ENCODE measurements around the gene RFX4.
"Not testable (repeated sequence)": the region's sequence is repeated elsewhere in the genome, so short reads cannot be mapped to it uniquely, and the experiment has no call there.

The RFX4 gene

DNA sequence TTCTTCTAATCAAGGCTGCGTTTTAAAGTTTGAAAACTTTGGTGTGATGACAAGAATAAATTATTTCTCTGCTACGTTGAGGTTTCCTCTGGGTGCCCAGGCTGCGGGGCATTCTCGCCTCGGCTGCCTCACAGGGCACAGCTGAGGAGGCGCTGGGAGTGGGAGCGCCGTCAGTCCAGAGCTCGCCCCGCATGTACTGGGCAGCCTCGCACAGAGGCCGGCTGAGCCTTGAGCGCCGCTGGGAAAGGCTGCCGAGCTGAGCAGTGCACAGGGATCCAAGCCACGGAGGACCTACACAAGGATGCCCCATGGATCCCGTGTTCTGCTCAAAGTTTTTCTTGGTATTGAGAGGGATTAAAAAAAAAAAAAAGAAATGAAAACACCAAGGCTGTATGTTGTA is 11.6 kb downstream of the RFX4 start:
- Histone ChIP-seq H3K27me3 (ENCODE audit: insufficient read depth, low read length) (peaks cover 92% of the 10 kb centered on the region), H3K36me3 (ENCODE audit: insufficient read depth, low read length) (no peaks in the 10 kb centered on the region), H3K79me2 (ENCODE audit: control insufficient read depth, insufficient read depth, low read length, unreplicated experiment) (no peaks in the 10 kb centered on the region), H2AFZ (ENCODE audit: low read length, unreplicated experiment) (no peak overlapping the region), H3K27ac (ENCODE audit: low read depth, low read length) (no peak overlapping the region), H3K4me1 (ENCODE audit: control insufficient read depth, insufficient read depth, low read length, unreplicated experiment) (no peaks in the 10 kb centered on the region), H3K4me3 (ENCODE audit: low read depth, low read length) (no peak overlapping the region)

DNA sequence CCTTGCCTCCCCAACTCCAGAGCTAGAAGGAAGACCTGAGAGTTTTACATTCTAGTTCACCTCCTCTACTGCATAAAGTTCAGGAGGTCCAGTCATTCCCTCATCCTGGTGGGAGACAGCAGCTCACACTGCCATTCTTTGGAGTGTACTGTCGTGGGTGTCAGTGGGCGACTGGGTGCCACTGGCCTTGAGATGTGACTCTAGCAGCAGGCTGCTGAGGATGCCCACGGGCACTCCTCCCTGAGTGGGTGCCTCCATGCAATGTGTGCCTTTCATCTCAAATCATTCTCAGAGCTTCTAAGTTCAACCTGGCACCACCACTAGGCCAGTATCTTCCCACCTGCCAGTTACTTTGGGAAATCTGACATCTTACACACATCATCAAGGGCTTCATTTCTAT is 12.5 kb downstream of the RFX4 start:
- no peaks in the 10 kb centered on the region for H3K4me1 ChIP-seq (ENCODE audit: control insufficient read depth, insufficient read depth, low read length, unreplicated experiment)
- H3K36me3 ChIP-seq (ENCODE audit: insufficient read depth, low read length) = no peaks in the 10 kb centered on the region
- no peaks in the 10 kb centered on the region for H3K79me2 ChIP-seq (ENCODE audit: control insufficient read depth, insufficient read depth, low read length, unreplicated experiment)
- H2AFZ ChIP-seq (ENCODE audit: low read length, unreplicated experiment) = no peak overlapping the region
- H3K27me3 ChIP-seq (ENCODE audit: insufficient read depth, low read length) = peaks cover 92% of the 10 kb centered on the region
- H3K4me3 ChIP-seq (ENCODE audit: low read depth, low read length) = no peak overlapping the region
- no peak overlapping the region for H3K27ac ChIP-seq (ENCODE audit: low read depth, low read length)

DNA sequence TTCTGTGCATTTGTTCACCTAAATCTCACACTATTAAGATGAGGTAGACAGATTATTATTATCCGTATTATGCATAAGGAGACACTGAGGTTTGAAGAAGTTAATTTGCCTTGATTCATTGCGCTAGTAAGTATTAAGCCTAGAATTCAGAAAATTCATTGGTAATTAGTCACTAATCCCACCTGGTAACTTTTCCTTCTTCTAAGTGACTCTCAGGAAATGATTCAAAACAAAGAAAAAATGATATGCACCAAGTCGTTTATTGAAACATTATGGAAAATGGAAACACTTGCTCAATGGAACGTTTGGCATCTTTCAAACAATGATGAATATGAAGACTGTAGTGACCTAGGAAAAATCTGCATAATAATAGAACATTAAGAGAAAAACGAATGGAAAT is 15.2 kb downstream of the RFX4 start:
- no peaks in the 10 kb centered on the region for H3K36me3 ChIP-seq (ENCODE audit: insufficient read depth, low read length)
- no peaks in the 10 kb centered on the region for H3K4me1 ChIP-seq (ENCODE audit: control insufficient read depth, insufficient read depth, low read length, unreplicated experiment)
- H3K79me2 ChIP-seq (ENCODE audit: control insufficient read depth, insufficient read depth, low read length, unreplicated experiment) = no peaks in the 10 kb centered on the region
- no peak overlapping the region for H3K4me3 ChIP-seq (ENCODE audit: low read depth, low read length)
- H3K27ac ChIP-seq (ENCODE audit: low read depth, low read length) = no peak overlapping the region
- no peak overlapping the region for H2AFZ ChIP-seq (ENCODE audit: low read length, unreplicated experiment)
- peaks cover 89% of the 10 kb centered on the region for H3K27me3 ChIP-seq (ENCODE audit: insufficient read depth, low read length)

DNA sequence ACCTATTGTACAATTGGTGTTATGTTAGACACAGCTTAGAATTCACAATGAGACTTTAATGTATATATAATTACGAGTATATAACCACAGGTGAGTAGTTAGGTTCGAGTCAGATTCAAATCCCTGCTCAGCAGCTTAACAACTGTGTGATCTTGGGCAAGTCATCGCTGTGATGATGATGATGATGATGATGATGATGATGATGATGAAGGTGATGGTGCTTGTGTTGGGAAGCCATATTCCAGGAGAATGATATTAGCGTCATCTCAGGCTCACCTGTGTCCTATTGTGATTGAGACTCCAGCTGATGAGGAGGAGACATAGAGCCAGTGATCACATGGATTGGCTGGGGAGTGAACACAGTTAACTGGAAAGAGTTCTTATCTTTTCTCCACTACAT is 16.5 kb downstream of the RFX4 start:
- Histone ChIP-seq H3K36me3 (ENCODE audit: insufficient read depth, low read length) (no peaks in the 10 kb centered on the region), H3K4me3 (ENCODE audit: low read depth, low read length) (no peak overlapping the region), H3K4me1 (ENCODE audit: control insufficient read depth, insufficient read depth, low read length, unreplicated experiment) (no peaks in the 10 kb centered on the region), H3K79me2 (ENCODE audit: control insufficient read depth, insufficient read depth, low read length, unreplicated experiment) (no peaks in the 10 kb centered on the region), H3K27me3 (ENCODE audit: insufficient read depth, low read length) (peaks cover 84% of the 10 kb centered on the region), H2AFZ (ENCODE audit: low read length, unreplicated experiment) (no peak overlapping the region), H3K27ac (ENCODE audit: low read depth, low read length) (no peak overlapping the region)

DNA sequence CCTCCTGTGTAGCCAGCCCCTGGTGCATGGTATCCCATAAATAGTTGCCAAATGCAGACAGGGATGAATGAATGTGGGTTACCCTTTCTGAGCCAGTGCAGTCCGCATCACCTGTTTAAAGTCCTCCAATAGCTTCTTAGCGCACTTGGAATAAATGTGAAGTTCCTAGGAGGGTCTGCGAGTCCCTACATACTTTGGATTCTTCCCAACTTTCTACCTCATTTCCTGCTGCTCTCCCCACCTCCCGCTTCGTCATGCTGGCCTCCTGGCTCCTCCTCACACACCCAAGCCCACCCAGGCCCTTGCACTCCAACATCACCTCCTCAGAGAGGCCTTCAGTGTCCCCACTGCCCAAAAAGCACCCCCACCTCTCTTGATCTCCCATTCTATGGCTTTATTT is 17.7 kb downstream of the RFX4 start:
- Histone ChIP-seq H3K36me3 (ENCODE audit: insufficient read depth, low read length) (no peaks in the 10 kb centered on the region), H3K4me1 (ENCODE audit: control insufficient read depth, insufficient read depth, low read length, unreplicated experiment) (no peaks in the 10 kb centered on the region), H3K27ac (ENCODE audit: low read depth, low read length) (no peak overlapping the region), H3K27me3 (ENCODE audit: insufficient read depth, low read length) (peaks cover 84% of the 10 kb centered on the region), H3K4me3 (ENCODE audit: low read depth, low read length) (no peak overlapping the region), H3K79me2 (ENCODE audit: control insufficient read depth, insufficient read depth, low read length, unreplicated experiment) (no peaks in the 10 kb centered on the region), H2AFZ (ENCODE audit: low read length, unreplicated experiment) (no peak overlapping the region)

DNA sequence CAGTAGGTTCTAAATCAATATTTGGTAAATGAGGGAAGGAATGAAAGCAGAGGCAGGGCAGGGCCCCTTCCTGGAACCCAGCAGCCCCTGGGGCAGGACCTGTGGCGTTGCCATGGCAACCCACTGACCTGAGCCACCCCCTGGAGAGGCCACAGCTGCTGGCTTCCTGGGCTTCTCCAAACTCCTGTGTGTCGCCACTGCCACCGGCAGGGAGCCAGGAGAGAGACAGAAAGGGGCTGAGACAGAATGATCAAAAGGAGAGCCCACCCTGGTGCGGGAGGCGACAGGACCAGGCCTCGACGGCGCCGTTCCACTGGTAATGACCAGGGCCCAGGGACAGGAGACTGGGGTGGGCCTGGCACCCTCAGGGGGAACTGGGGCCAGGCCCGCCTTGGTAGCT is 18.2 kb downstream of the RFX4 start:
- no peak overlapping the region for H3K27ac ChIP-seq (ENCODE audit: low read depth, low read length)
- H3K4me1 ChIP-seq (ENCODE audit: control insufficient read depth, insufficient read depth, low read length, unreplicated experiment) = no peaks in the 10 kb centered on the region
- no peak overlapping the region for H2AFZ ChIP-seq (ENCODE audit: low read length, unreplicated experiment)
- H3K4me3 ChIP-seq (ENCODE audit: low read depth, low read length) = no peak overlapping the region
- H3K36me3 ChIP-seq (ENCODE audit: insufficient read depth, low read length) = no peaks in the 10 kb centered on the region
- peaks cover 84% of the 10 kb centered on the region for H3K27me3 ChIP-seq (ENCODE audit: insufficient read depth, low read length)
- no peaks in the 10 kb centered on the region for H3K79me2 ChIP-seq (ENCODE audit: control insufficient read depth, insufficient read depth, low read length, unreplicated experiment)

- peaks cover 84% of the 10 kb centered on the region for H3K27me3 ChIP-seq (ENCODE audit: insufficient read depth, low read length)
- H3K4me1 ChIP-seq (ENCODE audit: control insufficient read depth, insufficient read depth, low read length, unreplicated experiment) = no peaks in the 10 kb centered on the region
- H3K4me3 ChIP-seq (ENCODE audit: low read depth, low read length) = no peak overlapping the region
- no peaks in the 10 kb centered on the region for H3K79me2 ChIP-seq (ENCODE audit: control insufficient read depth, insufficient read depth, low read length, unreplicated experiment)
- no peaks in the 10 kb centered on the region for H3K36me3 ChIP-seq (ENCODE audit: insufficient read depth, low read length)
- H2AFZ ChIP-seq (ENCODE audit: low read length, unreplicated experiment) = no peak overlapping the region
- H3K27ac ChIP-seq (ENCODE audit: low read depth, low read length) = no peak overlapping the region
These were observed 18.7 kb downstream of the RFX4 start for GRCh38 chr12:106601496-106601895.

DNA sequence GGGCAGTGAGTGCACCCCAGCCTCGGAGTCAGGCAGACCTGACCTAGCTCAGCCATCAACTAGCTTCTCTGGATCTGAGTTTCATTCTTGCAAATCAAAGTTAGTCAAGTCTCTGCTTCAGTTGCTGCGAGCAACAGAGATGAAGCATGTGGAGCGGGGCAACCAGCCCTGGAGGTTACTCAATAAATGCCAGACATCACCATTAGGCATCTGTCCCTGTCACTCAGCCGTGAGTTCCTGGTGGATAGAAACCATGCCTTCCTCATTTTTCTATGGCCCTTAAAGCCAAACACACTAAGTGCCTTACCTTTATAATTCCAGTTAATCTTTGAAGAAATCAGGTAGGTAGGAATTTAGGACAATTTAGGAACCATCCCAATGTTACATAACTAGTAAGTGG is 19.3 kb downstream of the RFX4 start:
- Histone ChIP-seq H2AFZ (ENCODE audit: low read length, unreplicated experiment) (no peak overlapping the region), H3K27ac (ENCODE audit: low read depth, low read length) (no peak overlapping the region), H3K4me3 (ENCODE audit: low read depth, low read length) (no peak overlapping the region), H3K27me3 (ENCODE audit: insufficient read depth, low read length) (peaks cover 85% of the 10 kb centered on the region), H3K4me1 (ENCODE audit: control insufficient read depth, insufficient read depth, low read length, unreplicated experiment) (no peaks in the 10 kb centered on the region), H3K79me2 (ENCODE audit: control insufficient read depth, insufficient read depth, low read length, unreplicated experiment) (no peaks in the 10 kb centered on the region), H3K36me3 (ENCODE audit: insufficient read depth, low read length) (no peaks in the 10 kb centered on the region)

DNA sequence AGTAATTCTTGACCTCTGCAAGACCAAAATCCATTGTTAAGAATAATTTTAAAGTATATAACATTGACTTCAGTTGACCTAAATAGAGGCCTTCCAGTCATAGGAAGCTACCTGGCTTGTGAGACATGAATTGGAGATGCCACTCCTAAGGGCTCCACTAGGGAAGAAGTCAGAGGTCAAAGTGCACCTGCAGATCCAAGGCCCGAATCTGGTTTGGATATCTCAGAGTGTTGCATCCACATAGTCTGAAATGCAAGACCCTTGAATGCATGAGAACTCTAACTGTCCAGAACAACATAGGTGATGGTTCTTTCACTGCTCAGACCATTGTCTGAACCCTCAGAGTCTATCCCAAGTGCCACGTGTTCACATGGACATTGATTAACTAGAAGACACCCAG is 22.4 kb downstream of the RFX4 start:
- Histone ChIP-seq H3K4me3 (ENCODE audit: low read depth, low read length) (no peak overlapping the region), H2AFZ (ENCODE audit: low read length, unreplicated experiment) (no peak overlapping the region), H3K27me3 (ENCODE audit: insufficient read depth, low read length) (peaks cover 71% of the 10 kb centered on the region), H3K79me2 (ENCODE audit: control insufficient read depth, insufficient read depth, low read length, unreplicated experiment) (no peaks in the 10 kb centered on the region), H3K36me3 (ENCODE audit: insufficient read depth, low read length) (no peaks in the 10 kb centered on the region), H3K27ac (ENCODE audit: low read depth, low read length) (no peak overlapping the region), H3K4me1 (ENCODE audit: control insufficient read depth, insufficient read depth, low read length, unreplicated experiment) (no peaks in the 10 kb centered on the region)

- not testable (repeated sequence) for H3K27ac ChIP-seq (ENCODE audit: low read depth, low read length); H3K4me3 ChIP-seq (ENCODE audit: low read depth, low read length)
These were observed 37.8 kb downstream of the RFX4 start for GRCh38 chr12:106620588-106620987.

GRCh38 chr12:106625976-106626375 is 43.2 kb downstream of the RFX4 start:
- Histone ChIP-seq H3K4me3 (ENCODE audit: low read depth, low read length) (no peak overlapping the region), H2AFZ (ENCODE audit: low read length, unreplicated experiment) (no peak overlapping the region), H3K27me3 (ENCODE audit: insufficient read depth, low read length) (peaks cover 27% of the 10 kb centered on the region), H3K4me1 (ENCODE audit: control insufficient read depth, insufficient read depth, low read length, unreplicated experiment) (no peaks in the 10 kb centered on the region), H3K27ac (ENCODE audit: low read depth, low read length) (no peak overlapping the region), H3K79me2 (ENCODE audit: control insufficient read depth, insufficient read depth, low read length, unreplicated experiment) (no peaks in the 10 kb centered on the region), H3K36me3 (ENCODE audit: insufficient read depth, low read length) (no peaks in the 10 kb centered on the region)

More at GRCh38 chr12:106620588-106620987, 37.8 kb downstream of the RFX4 start:
- H3K27me3 ChIP-seq (ENCODE audit: insufficient read depth, low read length) = peaks cover 40% of the 10 kb centered on the region; the same call in 1 of the 2 replicates
- H2AFZ ChIP-seq (ENCODE audit: low read length, unreplicated experiment); H3K79me2 ChIP-seq (ENCODE audit: control insufficient read depth, insufficient read depth, low read length, unreplicated experiment); H3K36me3 ChIP-seq (ENCODE audit: insufficient read depth, low read length); H3K4me1 ChIP-seq (ENCODE audit: control insufficient read depth, insufficient read depth, low read length, unreplicated experiment): not testable (repeated sequence)
